ENCODE measurements around the gene SLC4A11.

GRCh38 chr20:3229158-3229557 lies 9.8 kb downstream of the SLC4A11 start:
- TF ChIP-seq, protein P1, sequence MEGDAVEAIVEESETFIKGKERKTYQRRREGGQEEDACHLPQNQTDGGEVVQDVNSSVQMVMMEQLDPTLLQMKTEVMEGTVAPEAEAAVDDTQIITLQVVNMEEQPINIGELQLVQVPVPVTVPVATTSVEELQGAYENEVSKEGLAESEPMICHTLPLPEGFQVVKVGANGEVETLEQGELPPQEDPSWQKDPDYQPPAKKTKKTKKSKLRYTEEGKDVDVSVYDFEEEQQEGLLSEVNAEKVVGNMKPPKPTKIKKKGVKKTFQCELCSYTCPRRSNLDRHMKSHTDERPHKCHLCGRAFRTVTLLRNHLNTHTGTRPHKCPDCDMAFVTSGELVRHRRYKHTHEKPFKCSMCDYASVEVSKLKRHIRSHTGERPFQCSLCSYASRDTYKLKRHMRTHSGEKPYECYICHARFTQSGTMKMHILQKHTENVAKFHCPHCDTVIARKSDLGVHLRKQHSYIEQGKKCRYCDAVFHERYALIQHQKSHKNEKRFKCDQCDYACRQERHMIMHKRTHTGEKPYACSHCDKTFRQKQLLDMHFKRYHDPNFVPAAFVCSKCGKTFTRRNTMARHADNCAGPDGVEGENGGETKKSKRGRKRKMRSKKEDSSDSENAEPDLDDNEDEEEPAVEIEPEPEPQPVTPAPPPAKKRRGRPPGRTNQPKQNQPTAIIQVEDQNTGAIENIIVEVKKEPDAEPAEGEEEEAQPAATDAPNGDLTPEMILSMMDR (IDR thresholded peaks at IDR 0.05), result no peak
- TF ChIP-seq POLR2A (IDR thresholded peaks at IDR 0.05), result no peak
